Eye (tissue), 1 donor: ENCODE measurements around the gene ADAMTS1.
"Not testable (repeated sequence)": the region's sequence is repeated elsewhere in the genome, so short reads cannot be mapped to it uniquely, and the experiment has no call there.

ENCODE experiments used
- DNase-seq: peaks from one replicate; pipeline ENCODE4 v3.0.0-alpha.2; 2015

Gene ADAMTS1

DNA sequence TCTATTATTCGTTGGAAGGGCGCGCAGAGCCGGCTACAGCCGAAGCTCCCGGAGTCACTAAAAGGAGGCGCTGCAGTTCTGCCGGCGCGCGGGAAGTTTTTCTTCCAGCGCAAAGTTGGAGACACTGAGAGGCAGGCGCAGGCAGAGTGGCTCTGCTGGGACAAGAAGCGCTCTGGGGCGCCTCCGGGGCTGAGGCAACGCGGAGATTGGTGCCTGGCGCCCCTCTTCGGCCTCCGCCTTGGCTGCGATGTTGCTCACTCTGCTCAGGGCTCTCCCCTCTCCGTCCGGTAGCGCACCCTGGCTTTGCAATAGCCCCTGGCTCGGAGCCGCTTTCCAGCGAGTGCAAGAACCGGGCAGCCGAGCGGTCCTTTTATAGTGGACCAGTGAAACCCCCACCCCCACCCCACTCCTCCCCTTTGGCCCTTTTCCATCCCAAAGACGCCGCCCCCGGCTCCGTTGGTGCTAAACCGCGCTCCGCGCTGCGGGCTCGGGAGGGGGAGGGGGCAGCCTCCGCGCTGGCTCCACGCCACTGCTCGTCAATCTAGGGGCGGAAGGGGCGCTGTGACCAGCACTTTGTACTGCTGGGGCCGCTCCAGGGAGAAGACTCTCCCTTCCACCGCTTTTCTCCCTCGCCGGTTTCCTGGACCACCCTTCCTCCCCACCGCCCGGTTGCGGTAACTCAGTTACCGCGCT is at the start of gene ADAMTS1:
Gene ADAMTS1, minus strand, starts transcription at position 344 of the 693 bp plus-strand sequence. CDS start 455 bp downstream, outside the sequence.
- DNase-seq = peak; percentile 97

DNA sequence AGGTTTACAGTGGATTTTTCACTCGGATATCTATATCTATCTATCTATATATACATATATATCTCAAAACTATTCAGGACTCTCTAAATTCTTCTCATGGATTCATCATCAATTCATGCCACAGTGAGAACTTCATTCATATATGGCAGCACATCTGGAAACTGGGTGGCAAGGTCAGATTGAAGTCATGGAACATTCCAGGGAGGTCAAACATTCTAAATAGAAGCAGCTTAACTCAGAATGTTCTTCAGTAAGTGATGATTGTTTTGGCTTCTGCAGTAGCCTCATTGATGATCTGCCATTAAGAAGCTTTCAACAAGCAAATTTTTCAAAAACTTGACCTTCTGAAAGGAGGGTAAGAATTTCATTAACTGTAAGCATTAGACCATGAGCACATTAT is 46.9 kb upstream of the ADAMTS1 start:
- DNase-seq = no peak

DNA sequence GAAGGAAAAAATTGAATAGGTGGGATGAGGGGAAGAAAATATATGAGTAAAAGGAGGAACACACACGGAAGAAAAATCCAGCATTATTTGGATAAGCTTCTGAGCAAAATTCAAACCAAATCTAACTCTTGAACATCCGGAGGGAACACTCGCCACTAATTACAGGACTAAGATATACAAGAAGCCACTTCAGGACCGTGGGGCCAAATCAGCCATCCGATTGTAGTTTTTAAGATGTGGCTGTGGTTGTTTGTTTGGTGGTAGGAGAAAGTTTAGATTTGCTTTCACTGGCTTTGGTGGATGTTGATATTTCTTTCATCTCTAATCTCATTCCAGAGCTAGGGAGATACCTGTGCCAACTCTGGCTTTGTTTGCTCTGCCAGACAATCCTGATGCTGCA is 43.7 kb upstream of the ADAMTS1 start:
- DNase-seq = no peak

- no peak for DNase-seq
These were observed 43.0 kb upstream of the ADAMTS1 start for GRCh38 chr21:26888256-26888655.

DNA sequence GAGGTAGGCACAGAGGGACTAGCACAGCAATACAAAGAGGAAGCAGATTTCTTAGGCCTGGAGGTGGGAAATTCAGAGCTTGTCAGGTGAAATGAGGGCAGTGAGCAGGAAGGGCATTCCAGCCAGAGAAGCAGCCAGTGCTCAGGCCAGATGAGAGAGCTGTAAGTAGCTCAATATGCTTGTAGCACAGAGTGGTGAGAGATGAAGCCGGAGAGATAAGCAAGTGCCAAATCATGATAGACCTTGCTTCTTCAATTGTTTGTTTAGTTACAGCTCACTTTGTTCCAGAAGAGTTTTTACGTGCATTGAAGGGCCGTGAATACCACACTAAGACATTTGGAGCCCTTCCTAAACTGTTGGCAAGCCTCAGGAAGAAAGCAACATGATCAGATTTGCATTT is 42.0 kb upstream of the ADAMTS1 start:
- no peak for DNase-seq

DNA sequence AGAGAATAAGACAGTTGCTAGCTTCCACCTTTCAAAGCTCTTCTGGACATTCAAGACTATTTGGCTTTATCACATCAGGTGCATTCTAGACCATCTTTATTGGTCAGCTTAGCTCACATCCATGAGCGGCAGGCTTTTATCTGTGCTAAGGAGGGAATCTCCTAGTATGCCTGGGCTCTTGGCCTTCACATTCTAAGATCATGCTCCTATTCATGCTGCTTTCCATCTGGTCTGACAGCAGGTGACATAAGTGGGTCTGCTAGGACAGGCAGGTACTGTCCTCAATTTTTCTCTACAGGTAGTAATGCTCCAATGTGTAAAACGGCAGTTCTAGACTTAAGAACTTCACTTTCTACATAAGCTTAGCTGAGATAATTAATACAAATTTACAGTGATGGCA is 39.2 kb upstream of the ADAMTS1 start:
- DNase-seq = no peak

GRCh38 chr21:26883768-26884167 is 38.6 kb upstream of the ADAMTS1 start:
- DNase-seq = no peak

- peak; percentile 57 for DNase-seq
These were observed 36.5 kb upstream of the ADAMTS1 start for GRCh38 chr21:26881504-26882228.

DNA sequence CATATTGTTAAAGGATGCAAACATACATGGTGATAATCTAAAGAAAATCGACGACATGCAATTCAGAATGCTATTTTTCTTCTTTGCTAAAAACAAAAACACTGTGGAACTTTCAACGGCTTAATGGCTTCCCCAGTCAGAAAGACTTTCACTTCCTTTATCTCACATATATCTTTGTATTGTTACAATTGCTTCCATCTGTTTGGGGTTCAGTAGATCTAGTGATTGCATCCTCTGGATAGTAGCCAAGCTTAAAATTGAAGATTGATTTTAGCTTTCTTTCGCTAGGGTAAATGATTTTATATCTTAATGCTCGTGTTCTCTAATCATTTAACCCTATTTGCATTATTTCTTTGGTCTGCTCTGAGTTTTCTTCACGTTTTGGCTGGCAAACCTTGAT is 31.8 kb upstream of the ADAMTS1 start:
- peak; percentile 47 for DNase-seq

DNA sequence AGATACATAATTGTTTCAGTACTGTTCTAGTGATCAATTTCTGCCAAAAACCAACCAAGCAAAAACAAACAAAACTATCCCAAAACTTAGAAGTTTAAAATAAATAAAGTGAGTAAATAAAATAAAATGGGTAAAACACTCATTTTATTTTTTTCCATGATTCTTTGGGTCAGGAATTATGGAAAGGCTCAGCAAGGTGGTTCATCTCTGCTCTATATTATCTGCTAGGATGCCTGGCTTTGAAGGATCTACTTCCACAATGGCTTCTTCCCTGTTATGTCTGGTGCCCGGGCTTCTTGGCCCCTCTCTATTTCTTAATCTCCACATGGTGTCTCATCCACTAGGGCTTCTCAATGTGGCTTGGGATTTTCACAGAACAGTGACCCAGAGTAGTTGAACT is 29.1 kb upstream of the ADAMTS1 start:
- DNase-seq = no peak

DNA sequence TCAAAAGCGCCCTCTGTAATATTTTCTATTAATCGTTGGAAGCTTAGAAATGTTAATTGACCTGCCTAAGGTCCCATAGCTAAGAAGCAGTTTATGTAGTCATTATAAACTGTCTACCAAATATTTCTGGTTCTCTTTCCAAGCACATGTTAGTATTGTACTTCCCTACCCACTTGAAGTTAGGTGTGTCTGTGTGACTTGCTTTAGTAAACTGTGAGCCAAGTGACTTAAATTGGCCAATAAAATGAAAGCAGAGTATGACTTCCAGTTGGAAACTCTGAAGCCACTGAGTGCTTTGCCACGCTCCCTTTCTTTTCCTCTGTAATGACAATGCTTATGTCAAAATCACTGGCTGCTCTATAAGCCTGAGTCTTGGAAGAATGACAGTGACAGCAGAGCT is 20.6 kb upstream of the ADAMTS1 start:
- DNase-seq = no peak

GRCh38 chr21:26856871-26857350 is 11.7 kb upstream of the ADAMTS1 start:
- DNase-seq = not testable (repeated sequence)

DNA sequence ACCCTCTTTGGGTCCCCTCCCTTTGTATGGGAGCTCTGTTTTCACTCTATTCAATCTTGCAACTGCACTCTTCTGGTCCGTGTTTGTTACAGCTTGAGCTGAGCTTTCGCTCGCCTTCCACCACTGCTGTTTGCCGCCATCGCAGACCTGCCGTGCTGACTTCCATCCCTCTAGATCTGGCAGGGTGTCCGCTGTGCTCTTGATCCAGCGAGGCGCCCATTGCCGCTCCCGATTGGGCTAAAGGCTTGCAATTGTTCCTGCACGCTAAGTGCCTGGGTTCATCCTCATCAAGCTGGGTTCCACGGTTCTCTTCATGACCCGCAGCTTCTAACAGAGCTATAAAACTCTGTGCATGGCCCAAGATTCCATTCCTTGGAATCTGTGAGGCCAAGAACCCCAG is 9.5 kb upstream of the ADAMTS1 start:
- not testable (repeated sequence) for DNase-seq

DNA sequence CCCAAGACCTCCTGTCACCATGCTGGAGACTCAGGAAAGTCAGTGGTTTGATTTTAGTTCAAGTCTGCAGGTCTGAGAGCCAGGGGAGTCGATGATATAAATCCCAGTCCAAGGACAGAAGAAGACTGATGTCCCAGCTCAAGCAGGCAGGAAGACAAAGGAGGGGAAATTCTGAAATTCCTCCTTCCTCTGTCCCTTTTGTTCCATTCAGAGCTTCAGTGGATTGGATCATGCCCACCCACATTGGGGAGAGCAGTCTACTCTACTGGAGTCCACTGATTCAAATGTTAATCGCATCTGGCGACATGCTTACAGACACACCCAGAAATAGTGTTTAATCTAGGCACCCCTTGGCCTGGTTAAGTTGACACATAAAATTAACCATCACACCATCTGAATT is 7.2 kb upstream of the ADAMTS1 start:
- no peak for DNase-seq

DNA sequence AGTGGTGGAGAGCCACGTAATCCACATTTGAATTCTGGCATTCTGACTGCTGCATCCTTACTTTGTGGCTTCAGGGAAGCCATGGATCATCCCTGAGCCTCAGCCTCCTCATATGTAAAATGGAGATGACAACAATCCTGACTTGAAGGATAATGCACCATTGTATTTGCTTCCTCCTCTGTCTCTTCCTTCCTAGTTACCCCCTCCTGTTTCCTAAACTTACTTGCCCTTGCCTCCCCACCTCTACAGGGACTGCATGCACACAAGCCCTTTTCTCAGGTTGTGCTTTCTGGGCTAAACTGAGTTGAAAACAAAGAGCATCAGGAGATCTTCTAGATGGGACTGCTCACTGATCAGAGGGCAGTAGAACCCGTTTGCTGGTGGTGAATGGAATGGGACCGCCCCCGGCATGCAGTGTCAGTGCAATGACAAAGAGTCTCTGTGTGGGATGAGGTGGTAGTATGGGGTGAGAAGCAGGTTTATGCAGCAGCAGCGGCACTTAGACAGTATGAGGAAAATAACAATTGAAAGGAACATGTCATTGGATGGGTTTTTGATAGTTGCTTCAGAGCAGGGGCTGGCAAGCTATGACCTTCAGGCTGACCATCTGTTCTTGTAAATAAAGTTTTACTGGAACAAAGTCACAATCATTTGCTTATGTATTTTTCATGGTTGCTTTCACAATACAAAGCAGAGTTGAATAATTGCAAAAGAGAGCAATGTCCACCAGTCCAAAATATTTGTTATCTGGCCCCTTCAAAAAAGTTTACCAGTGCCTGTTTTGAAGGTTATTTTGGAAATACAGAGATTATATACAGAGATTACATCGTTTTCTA is 6.1 kb upstream of the ADAMTS1 start:
- no peak for DNase-seq

- peak; percentile 89 for DNase-seq
These were observed 5.0 kb upstream of the ADAMTS1 start for GRCh38 chr21:26850116-26850643.

DNA sequence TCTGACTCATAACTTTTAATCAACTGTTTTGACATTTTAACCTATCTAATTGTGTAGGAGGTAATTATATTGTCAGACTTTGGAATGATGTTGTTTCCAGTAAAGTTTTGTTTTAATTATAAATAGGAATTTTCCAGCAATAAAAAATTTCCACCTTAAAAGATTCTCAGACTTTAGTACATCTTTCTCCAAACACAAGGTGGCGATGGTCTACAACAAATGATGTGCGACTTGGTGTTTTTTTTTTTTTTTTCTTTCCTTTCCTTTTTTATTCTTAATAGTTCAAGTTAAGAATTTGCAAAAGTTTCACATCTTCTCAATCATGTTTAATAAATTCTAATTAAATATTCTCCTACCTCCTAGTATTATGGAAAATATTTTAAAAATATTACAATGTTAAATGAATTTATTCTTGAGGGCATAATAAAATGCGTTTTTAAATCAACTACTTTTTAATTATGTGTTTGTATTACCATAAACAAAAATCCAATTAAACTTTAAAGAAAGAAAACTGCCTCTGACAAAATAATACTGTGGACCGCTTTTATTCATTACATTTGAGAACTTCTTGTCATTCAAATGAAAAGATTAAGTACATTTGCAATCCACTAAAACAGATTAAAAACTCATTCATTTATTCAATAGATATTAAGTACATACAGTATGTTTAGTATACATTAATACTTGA is 4.4 kb upstream of the ADAMTS1 start:
- peak; percentile 89 for DNase-seq

GRCh38 chr21:26847921-26848320 is 2.7 kb upstream of the ADAMTS1 start:
- DNase-seq = peak; percentile 28

DNA sequence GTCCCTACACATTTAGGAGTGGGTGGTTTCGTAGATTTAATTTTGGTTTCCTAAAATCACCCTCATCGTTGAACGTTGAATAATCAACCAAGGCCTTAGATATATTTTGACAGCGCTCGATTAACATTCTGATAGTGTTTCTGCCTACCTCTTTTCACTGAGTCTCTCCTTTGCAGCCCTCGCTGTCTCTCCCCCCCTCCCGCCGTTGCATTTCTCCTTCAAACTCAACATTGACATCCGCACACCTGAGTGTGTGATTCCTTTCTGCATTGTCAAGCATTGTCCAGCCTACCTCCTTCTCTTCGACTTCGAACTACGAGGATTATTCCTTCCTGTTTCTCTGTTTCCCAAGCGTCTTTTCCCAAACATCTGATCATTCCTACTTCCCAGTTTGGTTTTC is 1.8 kb upstream of the ADAMTS1 start:
- DNase-seq = no peak

DNA sequence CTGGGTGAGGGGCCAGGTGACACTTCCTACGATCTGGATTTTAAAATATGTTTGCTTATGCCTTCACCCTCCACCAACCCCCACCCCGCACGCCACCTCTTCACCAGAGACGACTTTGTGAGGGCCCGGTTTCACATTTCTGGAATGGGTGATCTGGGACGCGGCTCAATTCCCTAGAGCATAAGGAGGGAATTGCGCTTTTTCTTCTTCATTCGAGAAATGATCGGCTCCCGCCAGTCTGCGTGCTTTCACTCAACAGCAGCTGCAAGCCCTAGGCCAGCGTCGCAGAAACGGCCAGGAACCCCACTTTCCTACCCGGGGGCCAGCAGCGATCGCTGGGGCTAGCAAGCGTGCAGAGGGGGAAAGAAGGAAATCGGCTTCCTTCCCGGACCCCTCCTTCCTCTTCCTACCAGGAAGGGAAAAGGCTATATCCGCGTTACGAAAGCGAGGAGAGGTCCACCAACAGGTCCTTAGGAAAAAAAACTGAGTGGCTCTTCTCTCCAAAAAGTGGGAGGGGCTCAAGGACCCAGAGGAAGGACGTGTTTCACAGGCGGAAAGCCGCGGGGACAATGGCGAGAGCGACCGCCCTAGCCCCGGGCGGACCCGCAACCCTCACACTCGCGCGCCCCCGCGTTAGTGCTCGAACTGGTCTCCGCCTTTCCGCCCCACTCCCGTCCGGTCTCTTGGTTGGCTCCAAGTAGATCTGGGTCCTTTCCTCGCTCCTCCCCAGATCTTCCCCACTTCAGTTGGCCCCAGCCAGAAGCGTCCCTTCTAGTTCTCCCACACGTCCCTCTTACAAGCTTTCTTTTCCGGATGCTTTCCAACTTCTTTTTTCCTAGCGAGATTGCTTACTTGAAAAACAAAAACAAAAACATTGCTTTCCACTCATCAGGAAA is 1.1 kb upstream of the ADAMTS1 start:
- DNase-seq = peak; percentile 93

DNA sequence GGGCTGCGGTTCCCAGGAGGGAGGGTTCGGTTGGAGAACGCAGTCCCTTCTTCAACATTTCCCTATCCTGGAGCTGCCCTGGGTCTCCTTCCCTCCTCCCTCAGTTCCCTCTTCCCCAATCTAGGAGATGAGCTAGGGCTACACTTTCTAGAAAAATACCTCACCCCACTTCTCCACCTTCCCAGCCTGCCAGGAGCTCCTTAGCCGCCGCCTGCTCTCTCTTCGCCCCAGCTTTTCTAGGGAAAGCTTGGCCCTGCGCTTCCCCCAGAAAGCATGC is 488 bp upstream of the ADAMTS1 start:
- DNase-seq = no peak
